ENCODE results near the gene FASN. TPM values are rescaled to one million over a fixed set of nuclear protein-coding genes. Genes with fewer than 3 reads are reported as not detected.
"Not testable (repeated sequence)": the region's sequence is repeated elsewhere in the genome, so short reads cannot be mapped to it uniquely, and the experiment has no call there.

Gene FASN
- total and polyA plus RNA-seq, 2 experiments from 2014 or later = 85.9 to 276 TPM

DNA sequence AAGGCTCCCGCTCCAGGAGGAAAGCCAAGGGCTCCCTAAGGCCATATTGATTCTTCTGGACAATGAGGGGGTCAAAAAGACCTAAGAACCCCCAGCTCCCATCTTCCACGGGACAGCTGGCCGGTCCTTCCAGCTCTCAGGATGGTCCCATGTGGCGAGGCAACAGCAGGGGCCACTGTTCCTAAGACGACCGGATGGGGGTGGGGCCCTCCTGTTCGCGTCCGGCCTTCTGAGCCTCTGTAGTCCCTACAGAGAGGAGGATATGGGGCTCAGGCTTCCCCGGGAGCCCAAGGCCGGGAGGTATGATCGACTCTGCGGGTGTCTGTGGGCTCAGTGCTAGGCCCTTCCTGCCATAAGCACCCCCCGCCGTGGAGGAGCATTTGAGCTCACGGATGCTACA is 54.5 kb downstream of the FASN start:
- TF ChIP-seq, protein P1, sequence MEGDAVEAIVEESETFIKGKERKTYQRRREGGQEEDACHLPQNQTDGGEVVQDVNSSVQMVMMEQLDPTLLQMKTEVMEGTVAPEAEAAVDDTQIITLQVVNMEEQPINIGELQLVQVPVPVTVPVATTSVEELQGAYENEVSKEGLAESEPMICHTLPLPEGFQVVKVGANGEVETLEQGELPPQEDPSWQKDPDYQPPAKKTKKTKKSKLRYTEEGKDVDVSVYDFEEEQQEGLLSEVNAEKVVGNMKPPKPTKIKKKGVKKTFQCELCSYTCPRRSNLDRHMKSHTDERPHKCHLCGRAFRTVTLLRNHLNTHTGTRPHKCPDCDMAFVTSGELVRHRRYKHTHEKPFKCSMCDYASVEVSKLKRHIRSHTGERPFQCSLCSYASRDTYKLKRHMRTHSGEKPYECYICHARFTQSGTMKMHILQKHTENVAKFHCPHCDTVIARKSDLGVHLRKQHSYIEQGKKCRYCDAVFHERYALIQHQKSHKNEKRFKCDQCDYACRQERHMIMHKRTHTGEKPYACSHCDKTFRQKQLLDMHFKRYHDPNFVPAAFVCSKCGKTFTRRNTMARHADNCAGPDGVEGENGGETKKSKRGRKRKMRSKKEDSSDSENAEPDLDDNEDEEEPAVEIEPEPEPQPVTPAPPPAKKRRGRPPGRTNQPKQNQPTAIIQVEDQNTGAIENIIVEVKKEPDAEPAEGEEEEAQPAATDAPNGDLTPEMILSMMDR (IDR thresholded peaks at IDR 0.05; ENCODE audit: low read depth, low read length) = no peak
- Histone ChIP-seq H3K9me3 (ENCODE audit: low read depth) (no peaks in the 10 kb centered on the region), H3K4me1 (ENCODE audit: low read depth) (no peaks in the 10 kb centered on the region), H3K36me3 (no peaks in the 10 kb centered on the region), H3K27me3 (no peaks in the 10 kb centered on the region), H3K27ac (no peak overlapping the region), H3K4me3 (no peak overlapping the region)
- no peak for DNase-seq (ENCODE audit: low read depth in 1 of 2, low spot score in 1 of 2)

DNA sequence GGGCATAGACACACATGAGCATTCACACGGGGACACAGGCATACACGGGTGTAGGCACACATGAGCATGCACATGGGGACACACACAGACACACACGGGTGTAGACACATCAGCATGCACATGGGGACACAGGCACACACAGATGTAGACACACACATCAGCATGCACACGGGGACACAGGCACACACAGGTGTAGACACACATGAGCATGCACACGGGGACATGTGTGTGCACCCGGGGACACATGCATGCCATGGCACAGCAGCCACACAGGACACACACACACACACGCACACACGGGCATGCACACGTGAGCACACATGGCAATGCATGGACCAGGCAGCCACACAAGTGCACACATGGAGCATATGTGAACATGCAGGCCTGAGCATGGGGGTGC is 55.4 kb downstream of the FASN start:
- no peaks in the 10 kb centered on the region for H3K4me1 ChIP-seq (ENCODE audit: low read depth)
- H3K9me3 ChIP-seq (ENCODE audit: low read depth) = no peaks in the 10 kb centered on the region
- no peaks in the 10 kb centered on the region for H3K36me3 ChIP-seq
- TF ChIP-seq, protein P1 (IDR thresholded peaks at IDR 0.05; ENCODE audit: low read depth, low read length) = no peak
- no peak overlapping the region for H3K27ac ChIP-seq
- H3K27me3 ChIP-seq = no peaks in the 10 kb centered on the region
- DNase-seq (ENCODE audit: low read depth in 1 of 2, low spot score in 1 of 2) = no peak
- H3K4me3 ChIP-seq = no peak overlapping the region

DNA sequence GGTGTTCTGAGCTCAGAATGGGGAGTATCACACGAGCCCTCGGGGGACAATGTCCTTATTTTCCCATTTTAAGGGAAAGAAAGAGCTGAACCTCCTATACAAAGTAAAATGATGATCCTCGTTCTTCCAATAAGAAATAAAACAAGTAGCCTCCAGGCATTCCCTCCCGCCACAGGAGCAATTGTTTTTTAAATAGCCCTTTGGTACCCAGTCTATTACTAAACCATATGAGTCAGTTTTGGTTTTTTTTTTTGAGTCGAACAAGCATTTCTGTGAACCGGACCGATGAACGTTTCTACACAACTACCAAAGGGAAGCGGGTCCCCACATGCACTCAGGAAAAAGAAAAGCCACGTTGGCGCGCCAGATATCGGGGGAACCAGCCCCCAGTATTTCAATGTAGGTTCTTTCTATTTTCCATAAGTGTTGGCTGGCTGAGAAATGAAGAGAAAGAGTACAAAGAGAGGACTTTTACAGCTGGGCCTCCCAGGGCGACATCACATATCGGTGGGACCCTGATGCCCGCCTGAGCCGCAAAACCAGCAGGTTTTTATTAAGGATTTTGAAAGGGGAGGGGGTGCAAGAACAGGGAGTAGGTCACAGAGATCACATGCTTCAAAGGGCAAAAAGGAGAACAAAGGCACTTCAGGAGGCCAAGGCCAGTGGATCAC is 56.8 kb downstream of the FASN start:
- H3K9me3 ChIP-seq (ENCODE audit: low read depth) = no peaks in the 10 kb centered on the region
- peaks cover 4% of the 10 kb centered on the region for H3K4me1 ChIP-seq (ENCODE audit: low read depth)
- no peak overlapping the region for H3K4me3 ChIP-seq
- H3K27ac ChIP-seq = no peak overlapping the region
- H3K36me3 ChIP-seq = no peaks in the 10 kb centered on the region
- no peak for DNase-seq (ENCODE audit: low read depth in 1 of 2, low spot score in 1 of 2)
- TF ChIP-seq, protein P1 (IDR thresholded peaks at IDR 0.05; ENCODE audit: low read depth, low read length) = no peak
- H3K27me3 ChIP-seq = no peaks in the 10 kb centered on the region

GRCh38 chr17:82039695-82040299 is 58.2 kb downstream of the FASN start:
- Histone ChIP-seq H3K4me3 (no peak overlapping the region), H3K4me1 (ENCODE audit: low read depth) (peaks cover 8% of the 10 kb centered on the region), H3K9me3 (ENCODE audit: low read depth) (no peaks in the 10 kb centered on the region), H3K27ac (no peak overlapping the region), H3K36me3 (no peaks in the 10 kb centered on the region), H3K27me3 (no peaks in the 10 kb centered on the region)
- TF ChIP-seq, protein P1 (IDR thresholded peaks at IDR 0.05; ENCODE audit: low read depth, low read length) = no peak
- DNase-seq (ENCODE audit: low read depth in 1 of 2, low spot score in 1 of 2) = no peak

- H3K4me1 ChIP-seq (ENCODE audit: low read depth); H3K27ac ChIP-seq; H3K27me3 ChIP-seq; H3K9me3 ChIP-seq (ENCODE audit: low read depth); H3K36me3 ChIP-seq; H3K4me3 ChIP-seq: not testable (repeated sequence)
- peak in 1 of 2 donors; percentile 21 for DNase-seq (ENCODE audit: low read depth in 1 of 2, low spot score in 1 of 2)
These were observed 59.1 kb downstream of the FASN start for GRCh38 chr17:82038796-82039409.

DNA sequence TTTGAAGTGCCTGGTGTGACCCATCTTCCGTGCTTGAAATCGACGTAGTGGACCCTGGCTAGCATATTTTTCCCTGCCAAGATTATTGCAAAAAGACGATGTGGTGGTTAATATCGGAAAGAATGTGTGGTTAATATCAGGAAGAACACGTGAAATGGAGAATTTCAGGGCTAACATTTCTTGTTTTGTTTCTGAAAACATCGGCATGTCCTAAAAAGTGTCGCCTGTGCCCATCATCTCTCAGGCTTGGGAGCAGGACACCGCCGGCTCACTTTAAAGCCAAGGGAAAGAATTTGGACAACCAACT is 60.2 kb downstream of the FASN start:
- peaks cover 8% of the 10 kb centered on the region for H3K4me1 ChIP-seq (ENCODE audit: low read depth)
- peak overlapping the region; percentile 82 for H3K27ac ChIP-seq
- no peaks in the 10 kb centered on the region for H3K9me3 ChIP-seq (ENCODE audit: low read depth)
- no peak for DNase-seq (ENCODE audit: low read depth in 1 of 2, low spot score in 1 of 2)
- H3K27me3 ChIP-seq = no peaks in the 10 kb centered on the region
- TF ChIP-seq, protein P1 (IDR thresholded peaks at IDR 0.05; ENCODE audit: low read depth, low read length) = no peak
- no peaks in the 10 kb centered on the region for H3K36me3 ChIP-seq
- no peak overlapping the region for H3K4me3 ChIP-seq

Data from cardiac muscle cell (in vitro differentiated cells and primary cell).